ENCODE results near the gene PLXNA2. TPM values are rescaled to one million over a fixed set of nuclear protein-coding genes. Genes with fewer than 3 reads are reported as not detected.

Gene PLXNA2
- polyA plus RNA-seq, 1 of the 3 experiments (the other 2 are of a cell fraction) = 8.5 TPM

- POLR2A ChIA-PET = no interaction called here
- H4K20me1 ChIP-seq (ENCODE audit: insufficient read depth) = no peaks in the 10 kb centered on the region
- CTCF ChIA-PET = no interaction called here
- DNase-seq = no peak
- peaks cover 0 to 65% of the 10 kb centered on the region in 2 experiments; a peak in 2 of 4 replicates for H3K4me1 ChIP-seq (ENCODE audit: control insufficient read depth in 1 of 2, insufficient read depth in 2 of 2, low read depth in 1 of 2, low read length in 1 of 2)
- H3K27ac ChIP-seq (ENCODE audit: low read depth in 2 of 2, low read length in 1 of 2) = no peak overlapping the region
- H3K4me2 ChIP-seq = no peak overlapping the region
- H3K79me2 ChIP-seq (ENCODE audit: insufficient read depth) = no peaks in the 10 kb centered on the region
- H3K9ac ChIP-seq = no peak overlapping the region
- 44% methylated on average over 3 of the region's 3 CpGs for WGBS (ENCODE audit: low lambda C conversion rate)
- no peaks in the 10 kb centered on the region for H3K36me3 ChIP-seq (replicated peaks in 1 of 2; ENCODE audit: control insufficient read depth in 1 of 2, insufficient read depth in 2 of 2, low read length in 1 of 2)
- H3K9me2 ChIP-seq = no peaks in the 10 kb centered on the region
- H3K27me3 ChIP-seq (ENCODE audit: insufficient read depth) = peaks cover 38% of the 10 kb centered on the region; the same call in 1 of the 2 replicates
- no peak overlapping the region for H2AFZ ChIP-seq (ENCODE audit: low read depth)
- no peaks in the 10 kb centered on the region for H3K9me3 ChIP-seq
- no peak overlapping the region for H3K4me3 ChIP-seq (ENCODE audit: low read depth in 2 of 2, low read length in 1 of 2)
- no peaks in the 10 kb centered on the region for H3F3A ChIP-seq (replicated peaks; ENCODE audit: insufficient read depth)
- TF ChIP-seq TEAD4 (IDR thresholded peaks at IDR 0.05; ENCODE audit: borderline replicate concordance, insufficient read depth) = no peak
- TF ChIP-seq RAD21 (IDR thresholded peaks at IDR 0.05; ENCODE audit: low read length) = no peak
- no peak for TF ChIP-seq EP300 (IDR thresholded peaks at IDR 0.05; ENCODE audit: borderline replicate concordance in 1 of 2, low read depth in 1 of 2, low read length in 1 of 2)
- no peak for TF ChIP-seq FOXJ3 (CRISPR knock-in tag; IDR thresholded peaks at IDR 0.05)
- TF ChIP-seq GATA2 (CRISPR knock-in tag; IDR thresholded peaks at IDR 0.05) = no peak
- TF ChIP-seq MXI1 (IDR thresholded peaks at IDR 0.05; ENCODE audit: low read depth, low read length) = no peak
- TF ChIP-seq RFX5 (IDR thresholded peaks at IDR 0.05; ENCODE audit: low read length) = no peak
- no peak for TF ChIP-seq RCOR1 (IDR thresholded peaks at IDR 0.05; ENCODE audit: low read length)
- TF ChIP-seq JUND (IDR thresholded peaks at IDR 0.05) = no peak
- no peak for TF ChIP-seq TAF1 (IDR thresholded peaks at IDR 0.05; ENCODE audit: borderline replicate concordance, low read depth, low read length)
- no peak for TF ChIP-seq ZBTB33 (IDR thresholded peaks at IDR 0.05; ENCODE audit: borderline replicate concordance, low read depth)
- no peak for TF ChIP-seq USF2 (IDR thresholded peaks at IDR 0.05; ENCODE audit: borderline replicate concordance, low read depth, low read length)
- no peak for TF ChIP-seq REST (IDR thresholded peaks at IDR 0.05; ENCODE audit: low read depth, low read length)
- TF ChIP-seq NRF1 (IDR thresholded peaks at IDR 0.05; ENCODE audit: low read depth, low read length) = no peak
- no peak for TF ChIP-seq CTCF (IDR thresholded peaks at IDR 0.05)
- no peak for TF ChIP-seq GABPA (IDR thresholded peaks at IDR 0.05; ENCODE audit: low read depth)
Measured at GRCh38 chr1:208271236-208271635, 27.1 kb upstream of the PLXNA2 start.

Data from SK-N-SH (cell line).